NCI-H187 treated with DMSO at 0.1 percent for 48 hours (cell line): ENCODE measurements around the gene MYH1.
"Not testable (repeated sequence)": the region's sequence is repeated elsewhere in the genome, so short reads cannot be mapped to it uniquely, and the experiment has no call there.

Experiments
- DNase-seq: peaks from one replicate; lab custom pipeline; 2025; lab: John Stamatoyannopoulos, UW

MYH1 gene

GRCh38 chr17:10518271-10519037 lies at the start of gene MYH1:
TSS of gene MYH1 (minus strand) at chr17:10518542. CDS start at chr17:10516642, 1,900 bp downstream.
- DNase-seq, result no peak

- DNase-seq, result no peak
Observed at GRCh38 chr17:10563991-10564660, 45.8 kb upstream of the MYH1 start.

DNA sequence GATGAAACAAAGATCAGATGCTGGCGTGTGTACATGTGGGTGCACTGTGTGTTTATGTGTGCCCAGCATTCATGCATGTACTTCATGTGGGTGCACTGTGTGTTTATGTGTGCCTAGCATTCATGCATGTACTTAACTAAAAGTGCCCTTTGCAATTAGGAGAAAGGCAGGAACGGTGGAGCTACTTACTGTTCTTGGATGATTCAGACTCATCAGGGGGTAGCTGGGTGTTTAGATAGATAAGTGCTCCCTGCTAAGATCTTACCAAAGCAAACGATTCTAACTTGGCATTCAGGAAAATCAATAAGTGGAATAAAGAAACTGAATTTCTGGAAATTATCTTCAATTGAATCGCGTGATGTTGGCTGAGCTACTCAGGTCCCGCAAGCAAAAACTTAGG lies 39.7 kb upstream of the MYH1 start:
- DNase-seq, result no peak

DNA sequence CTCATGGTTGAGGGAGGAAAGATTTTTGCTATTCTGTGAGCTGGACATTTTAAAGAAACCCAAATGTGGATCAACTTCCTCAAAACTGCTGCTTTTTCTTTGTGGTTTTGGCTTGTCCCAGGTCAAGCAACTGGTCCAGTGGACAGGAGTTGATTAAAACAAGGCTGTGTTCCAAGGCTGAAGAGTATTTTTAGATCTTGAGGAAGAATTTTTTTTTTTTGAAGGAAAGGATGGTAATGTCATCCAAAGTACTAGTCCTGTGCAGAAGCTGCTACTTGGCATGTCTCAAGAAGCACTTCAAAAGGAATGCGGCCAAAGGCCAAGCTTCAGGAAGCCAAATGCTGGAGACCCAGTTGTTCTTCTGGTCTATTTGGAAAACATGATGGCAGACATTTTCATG lies 39.1 kb upstream of the MYH1 start:
- no peak for DNase-seq

DNA sequence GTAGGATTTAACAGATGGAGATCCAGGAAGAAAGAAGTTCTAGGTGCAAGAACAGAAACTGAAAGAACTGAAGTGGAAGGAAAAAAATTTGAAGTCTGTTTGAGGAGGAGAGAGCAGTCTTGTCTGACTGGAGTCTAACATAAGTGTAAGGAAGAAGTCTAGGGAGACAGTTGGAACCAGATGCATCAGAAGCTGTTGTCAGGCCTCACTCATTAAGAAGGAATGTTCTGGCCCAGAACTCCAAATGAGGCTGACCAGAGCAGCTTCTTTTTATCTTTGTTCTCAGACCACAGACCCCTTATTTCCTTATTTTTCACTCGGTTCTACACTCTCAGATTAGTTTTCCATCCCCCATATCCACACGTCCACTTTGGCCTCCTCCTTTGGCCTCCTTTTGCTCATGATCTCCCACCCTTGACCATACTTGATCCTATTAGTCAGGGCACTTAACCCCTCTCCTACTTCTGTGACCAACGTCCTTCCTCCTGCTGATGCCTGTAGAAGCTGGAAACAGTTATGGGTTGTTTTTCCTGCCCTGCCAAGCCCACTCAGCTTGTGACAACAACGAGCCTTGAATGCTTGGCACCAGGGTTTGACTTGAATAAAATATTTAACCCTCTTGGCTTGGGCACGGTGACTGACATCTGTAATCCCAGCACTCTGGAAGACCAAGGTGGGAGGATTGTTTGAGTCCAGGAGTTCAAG lies 38.1 kb upstream of the MYH1 start:
- no peak for DNase-seq

DNA sequence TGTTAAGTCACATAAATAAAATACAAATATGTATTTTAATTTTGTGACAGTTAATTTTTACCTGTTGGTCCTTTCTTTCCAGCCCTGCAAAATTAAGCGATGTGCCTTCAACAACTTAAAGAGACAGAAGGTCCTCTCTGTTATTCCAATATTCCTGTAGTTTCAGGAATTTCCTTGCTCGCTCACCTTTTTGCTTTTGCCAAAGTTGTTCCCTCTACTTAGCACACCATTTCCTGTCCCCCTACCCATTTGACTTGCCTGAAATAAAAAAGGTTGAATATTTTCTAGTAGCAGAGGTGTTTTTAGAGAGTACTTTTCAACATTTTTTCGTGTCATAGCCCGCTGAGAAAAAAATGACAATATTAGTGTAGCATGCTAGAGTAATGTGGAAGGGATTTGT lies 31.7 kb upstream of the MYH1 start:
- DNase-seq, result no peak

GRCh38 chr17:10549096-10549842 lies 30.9 kb upstream of the MYH1 start, which contains the start of gene MYH2:
TSS of gene MYH2 (minus strand) at chr17:10549658. CDS start at chr17:10547920, 1,738 bp downstream.
- no peak for DNase-seq

DNA sequence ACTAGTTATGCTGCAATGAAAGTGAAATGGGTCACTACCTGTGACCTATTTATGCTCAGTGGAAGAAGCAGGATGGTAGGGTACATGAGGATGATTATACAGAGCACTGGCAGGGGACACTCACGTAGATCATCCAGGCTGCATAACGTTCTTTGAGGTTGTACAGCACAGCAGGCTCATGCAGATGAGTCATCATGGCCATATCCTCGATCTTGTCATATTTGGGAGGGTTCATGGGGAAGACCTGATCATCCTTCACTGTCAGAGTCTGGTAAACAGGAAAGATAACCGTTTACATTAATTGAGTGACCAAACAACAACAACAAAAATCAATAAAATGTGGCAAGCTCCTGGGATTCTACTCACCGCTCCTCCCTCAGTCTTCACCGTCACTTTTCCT lies 29.0 kb upstream of the MYH1 start:
- DNase-seq, result no peak

GRCh38 chr17:10543486-10543885 lies 25.1 kb upstream of the MYH1 start:
- not testable (repeated sequence) for DNase-seq

DNA sequence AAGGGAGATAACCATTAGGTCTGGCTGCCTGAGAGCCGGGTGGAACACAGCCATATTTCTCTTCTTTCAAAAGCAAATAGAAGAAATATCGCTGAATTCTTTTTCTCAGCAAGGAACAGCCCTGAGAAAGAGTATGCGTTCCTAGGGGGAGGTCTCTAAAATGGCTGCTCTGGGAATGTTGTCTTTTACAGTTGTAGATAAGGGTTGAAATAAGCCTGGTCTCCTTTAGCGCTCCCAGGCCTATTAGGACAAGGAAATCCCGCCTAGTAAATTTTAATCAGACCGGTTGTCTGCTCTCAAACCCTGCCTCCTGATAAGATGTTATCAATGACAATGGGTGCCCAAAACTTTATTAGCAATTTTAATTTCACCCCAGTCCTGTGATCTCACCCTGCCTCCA lies 22.8 kb upstream of the MYH1 start:
- DNase-seq, result not testable (repeated sequence)

DNA sequence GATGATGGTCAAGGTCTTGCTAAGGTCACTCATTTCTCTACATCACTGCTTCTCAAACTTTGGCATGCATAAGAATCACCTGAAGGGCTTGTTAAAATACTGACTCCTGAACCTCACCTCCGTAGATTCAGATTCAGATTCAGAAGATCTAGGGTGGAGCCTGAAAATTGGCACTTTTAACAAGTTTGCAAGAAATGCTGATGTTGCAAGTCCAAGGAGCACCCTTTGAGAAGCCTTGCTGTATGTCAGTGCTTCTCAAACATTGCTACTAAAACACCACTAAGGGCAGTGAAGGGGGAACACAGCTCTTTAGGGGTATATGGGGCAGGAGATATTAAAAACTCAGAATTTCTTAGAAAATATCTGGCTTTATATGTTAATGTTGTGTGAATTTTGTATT lies 13.7 kb upstream of the MYH1 start:
- no peak for DNase-seq

- no peak for DNase-seq
Observed at GRCh38 chr17:10527419-10527818, 9.1 kb upstream of the MYH1 start.

- DNase-seq, result no peak
Observed at GRCh38 chr17:10526517-10526916, 8.2 kb upstream of the MYH1 start.

DNA sequence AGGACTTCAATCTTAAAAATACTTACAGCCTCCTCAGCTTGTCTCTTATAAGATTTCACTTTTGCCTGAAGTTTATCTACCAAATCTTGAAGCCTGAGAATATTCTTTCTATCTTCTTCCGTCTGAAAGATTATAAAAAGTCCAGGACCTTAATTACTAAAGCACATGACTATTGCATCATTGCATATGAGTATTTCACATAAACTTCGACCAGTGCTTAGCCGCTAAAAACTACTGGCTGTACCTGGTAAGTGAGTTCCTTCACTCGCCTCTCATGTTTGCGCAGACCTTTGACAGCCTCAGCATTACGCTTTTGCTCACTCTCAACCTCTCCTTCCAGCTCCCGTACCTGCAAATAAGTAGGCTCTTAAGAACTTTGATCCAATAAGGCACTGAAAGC lies 4.7 kb upstream of the MYH1 start:
- no peak for DNase-seq

GRCh38 chr17:10521949-10522348 lies 3.6 kb upstream of the MYH1 start:
- DNase-seq, result no peak

DNA sequence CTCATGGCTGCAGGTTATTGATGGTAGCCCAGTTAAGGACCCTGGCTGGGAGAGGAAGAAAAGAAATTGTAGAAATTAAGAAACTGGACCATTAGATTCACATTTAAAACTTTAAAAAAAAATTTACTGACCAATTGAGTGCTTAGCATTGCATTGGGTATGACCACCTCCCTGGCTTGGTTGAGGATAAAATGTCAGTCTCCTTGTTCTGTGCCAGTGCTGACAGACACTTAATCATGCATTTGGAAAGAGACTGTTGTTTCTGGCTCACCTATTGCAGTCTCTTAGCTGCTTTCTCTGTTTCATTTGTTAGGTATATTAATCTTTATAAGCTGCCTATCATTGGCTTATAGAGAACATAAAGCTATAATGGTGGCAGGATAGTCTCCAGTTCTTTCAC lies 1.7 kb downstream of the MYH1 start:
- no peak for DNase-seq

GRCh38 chr17:10516065-10516464 lies 2.3 kb downstream of the MYH1 start:
- no peak for DNase-seq

DNA sequence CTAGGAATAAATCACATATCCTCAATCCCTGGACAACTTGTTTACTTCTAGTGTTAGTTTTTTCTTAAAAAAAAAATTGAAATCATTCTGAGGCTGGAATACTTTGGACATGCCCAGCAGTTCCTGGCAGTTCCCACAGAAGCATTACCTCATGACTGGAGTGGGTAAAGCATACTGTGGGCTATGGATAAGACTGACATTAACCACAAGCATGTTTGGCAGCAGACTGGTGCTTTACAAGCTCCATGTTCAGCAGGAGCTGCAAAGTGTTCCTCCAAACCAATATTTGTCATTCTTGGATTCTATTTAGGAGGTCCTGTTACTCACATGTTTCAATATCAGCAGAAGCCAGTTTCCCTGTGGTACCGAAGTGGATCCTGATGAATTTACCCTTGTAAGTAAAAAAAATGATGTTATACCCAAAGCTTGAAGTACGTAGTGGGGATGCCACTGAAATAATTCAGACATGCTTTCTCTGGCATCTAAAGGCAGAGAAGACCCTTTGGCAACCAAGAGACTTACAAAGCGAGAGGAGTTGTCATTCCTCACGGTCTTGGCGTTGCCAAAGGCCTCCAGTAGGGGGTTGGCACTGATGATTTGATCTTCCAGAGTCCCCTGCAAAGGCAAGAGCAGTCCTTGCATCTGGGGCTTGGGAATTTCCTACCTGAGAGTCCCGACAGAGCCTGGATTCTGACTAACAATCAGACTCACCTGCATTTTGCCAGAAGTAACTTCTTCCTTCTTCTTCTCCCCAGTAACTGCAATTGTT lies 4.9 kb downstream of the MYH1 start:
- no peak for DNase-seq

- DNase-seq, result no peak
Observed at GRCh38 chr17:10512856-10513255, 5.5 kb downstream of the MYH1 start.

- no peak for DNase-seq
Observed at GRCh38 chr17:10499950-10500349, 18.4 kb downstream of the MYH1 start.

DNA sequence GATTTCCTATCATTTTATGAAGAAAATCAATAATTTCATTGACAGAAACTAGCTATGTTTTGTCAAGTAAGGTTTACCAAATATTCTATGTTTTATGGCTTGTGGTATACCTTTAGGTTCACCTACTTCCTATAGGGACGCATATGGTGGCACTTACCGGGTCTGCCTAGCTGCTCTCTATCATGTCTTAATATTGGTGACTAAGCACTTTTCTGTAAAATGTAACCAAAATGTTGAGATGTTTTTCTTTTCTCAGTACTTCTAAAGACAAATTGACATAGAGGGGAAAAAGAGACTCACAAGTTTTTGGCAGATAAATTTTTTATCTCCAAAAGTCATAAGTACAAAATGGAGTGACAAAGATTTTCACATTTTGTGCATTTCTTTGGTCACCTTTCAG lies 26.3 kb downstream of the MYH1 start:
- DNase-seq, result no peak

DNA sequence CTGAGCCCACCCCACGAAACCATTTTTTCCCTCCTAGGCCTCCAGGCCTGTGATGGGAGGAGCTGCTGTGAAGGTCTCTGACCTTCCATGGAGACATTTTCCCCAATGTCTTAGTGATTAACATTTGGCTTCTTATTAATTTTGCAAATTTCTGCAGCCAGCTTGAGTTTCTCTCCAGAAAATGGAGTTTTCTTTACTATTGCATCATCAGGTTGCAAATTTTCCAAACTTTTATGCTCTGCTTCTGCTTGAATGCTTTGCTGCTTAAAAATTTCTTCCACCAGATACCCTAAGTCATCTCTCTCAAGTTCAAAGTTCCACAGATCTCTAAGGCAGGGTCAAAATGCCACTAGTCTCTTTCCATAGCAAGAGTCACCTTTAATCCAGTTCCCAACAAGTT lies 36.1 kb downstream of the MYH1 start:
- DNase-seq, result no peak
